Endodermal cell (in vitro differentiated cells): ENCODE results near the gene DRICH1. TPM values are rescaled to one million over a fixed set of nuclear protein-coding genes. Genes with fewer than 3 reads are reported as not detected.
"Not testable (repeated sequence)": the region's sequence is repeated elsewhere in the genome, so short reads cannot be mapped to it uniquely, and the experiment has no call there.

Experiments
- DNase-seq: peaks from one replicate; pipeline ENCODE4 v3.0.0-alpha.2; 2017
- H3K27ac ChIP-seq: 2 replicates; pipeline ENCODE4 v1.5.1; 2013; ENCODE audit warnings: mild to moderate bottlenecking, low read depth, low read length, moderate library complexity
- H3K27me3 ChIP-seq: 2 replicates; pipeline ENCODE4 v1.6.1; 2013; ENCODE audit warnings: mild to moderate bottlenecking, low read length, moderate library complexity; ENCODE audit not compliant: insufficient read depth, control insufficient read depth, poor library complexity, severe bottlenecking
- H3K36me3 ChIP-seq: 2 replicates; pipeline ENCODE4 v1.7.0; 2013; ENCODE audit warnings: mild to moderate bottlenecking, low read length, moderate library complexity; ENCODE audit not compliant: control insufficient read depth, insufficient read depth
- H3K4me1 ChIP-seq: one replicate; pipeline ENCODE4 v1.7.0; 2013; ENCODE audit warnings: low read length; ENCODE audit not compliant: control insufficient read depth, insufficient read depth
- H3K4me3 ChIP-seq: 2 replicates; pipeline ENCODE4 v1.5.1; 2013; ENCODE audit warnings: mild to moderate bottlenecking, low read length, moderate library complexity
- H3K9ac ChIP-seq: 2 replicates; pipeline ENCODE4 v1.6.1; 2013; ENCODE audit warnings: mild to moderate bottlenecking, low read length, moderate library complexity; ENCODE audit not compliant: poor library complexity, severe bottlenecking; ENCODE audit errors: extremely low read depth
- H3K9me3 ChIP-seq: 2 replicates; pipeline ENCODE4 v1.6.1; 2013; ENCODE audit warnings: mild to moderate bottlenecking, low read length, moderate library complexity; ENCODE audit not compliant: control insufficient read depth
- H3K27ac Mint-ChIP-seq: 2 replicates; pipeline ENCODE4 v1.8.0; 2020; ENCODE audit warnings: mixed read lengths
- H3K27me3 Mint-ChIP-seq: 2 replicates; pipeline ENCODE4 v1.8.0; 2021; ENCODE audit warnings: mild to moderate bottlenecking, mixed read lengths; ENCODE audit not compliant: insufficient read depth
- H3K36me3 Mint-ChIP-seq: 2 replicates; pipeline ENCODE4 v1.8.0; 2020; ENCODE audit warnings: low read depth, mixed read lengths
- H3K4me1 Mint-ChIP-seq: 2 replicates; pipeline ENCODE4 v1.8.0; 2020; ENCODE audit warnings: mixed read lengths
- H3K4me3 Mint-ChIP-seq: 2 replicates; pipeline ENCODE4 v1.8.0; 2020; ENCODE audit warnings: mild to moderate bottlenecking, moderate library complexity, mixed read lengths
- H3K9me3 Mint-ChIP-seq: 2 replicates; pipeline ENCODE4 v1.8.0; 2020; ENCODE audit warnings: mild to moderate bottlenecking, mixed read lengths
- WGBS, 2 experiments: methylation state at CpG; one replicate each; pipeline versions ENCODE4 v1.1.5 to v1.1.7; 2013; ENCODE audit warnings: missing lambda C conversion rate in 2 of 2, mixed read lengths in 1 of 2; ENCODE audit not compliant: insufficient coverage in 1 of 2, insufficient read length in 1 of 2; 5-methylcytosine and 5-hydroxymethylcytosine counted together
- total RNA-seq, 2 donors: library from RNA; stranded (reverse); fragmentation: NEBNext Ultra II Directional in 1 of 2; extraction: Animal tissue kit (Norgen Biotek cat#: 25700) in 1 of 2; gene quantifications; 2 replicates in 1 of 2; 3 replicates in 1 of 2; pipeline ENCODE4 v1.2.1, GENCODE V29; 2021
- TF ChIP-seq, protein P1 (sequence below): fragments of 200-600 bp; sonication (generic); conservative IDR thresholded peaks from 2 replicates; pipeline ENCODE4 v1.5.0; 2021; ENCODE audit warnings: antibody characterized with exemption, mild to moderate bottlenecking

The DRICH1 gene
- total RNA-seq, 2 donors from 2014 or later = 0.24 TPM; not detected in 1

DNA sequence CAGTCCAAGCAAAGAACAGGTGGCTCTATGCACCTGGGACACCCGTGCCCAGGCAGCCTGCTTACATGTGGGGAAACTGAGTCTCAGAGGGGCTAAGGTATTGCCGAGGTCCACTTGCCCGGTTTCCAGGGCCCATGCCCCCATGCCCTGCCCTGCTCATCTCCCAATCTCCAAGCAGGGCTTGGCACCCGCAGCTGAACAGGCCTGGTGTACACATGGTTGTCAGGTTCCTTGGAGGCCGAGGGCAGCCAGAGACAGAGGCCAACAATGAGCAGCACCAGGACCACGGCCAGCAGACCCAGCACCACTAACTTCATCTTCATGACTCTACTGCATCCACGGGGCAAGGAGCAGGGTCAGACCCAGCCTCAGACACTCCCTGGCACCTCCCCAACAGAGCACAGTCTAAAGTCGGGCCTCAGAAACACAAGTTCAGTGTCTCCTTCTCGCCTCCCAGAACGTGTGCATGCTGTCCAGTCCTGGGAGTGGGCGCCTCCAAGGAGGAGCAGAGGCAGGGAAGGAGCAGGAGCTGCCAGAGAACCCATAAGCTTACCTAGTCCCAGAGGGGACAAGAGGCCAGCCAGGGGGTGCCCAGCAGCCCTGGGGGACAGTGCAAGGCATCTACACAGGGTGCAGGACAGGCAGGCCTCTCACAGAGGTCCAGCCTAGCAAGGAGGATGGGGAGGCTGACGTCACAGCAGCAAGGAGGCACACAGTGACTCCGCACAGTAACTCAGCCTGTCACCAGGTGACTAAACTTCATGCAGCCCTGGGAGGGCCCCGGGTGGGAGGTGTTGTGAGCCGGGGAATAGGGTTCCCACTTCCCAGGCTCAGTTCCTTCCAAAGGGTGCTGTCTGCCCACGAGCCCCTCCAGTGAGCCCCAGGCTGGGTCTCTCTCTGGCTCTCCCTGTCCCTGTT, 38.5 kb upstream of the DRICH1 start:
- H3K27me3 ChIP-seq = no peaks in the 10 kb centered on the region
- 94 to 97% methylated on average over 10 to 16 of the region's 16 CpGs for WGBS, 2 experiments
- peaks cover 19% of the 10 kb centered on the region for H3K36me3 Mint-ChIP-seq
- H3K27ac Mint-ChIP-seq = no peak overlapping the region
- H3K27me3 Mint-ChIP-seq = no peaks in the 10 kb centered on the region
- no peak overlapping the region for H3K27ac ChIP-seq
- peaks cover 12% of the 10 kb centered on the region for H3K4me1 ChIP-seq
- H3K9me3 Mint-ChIP-seq = peaks cover 12% of the 10 kb centered on the region
- H3K4me3 Mint-ChIP-seq = no peak overlapping the region
- H3K9ac ChIP-seq = no peak overlapping the region
- H3K36me3 ChIP-seq = no peaks in the 10 kb centered on the region
- DNase-seq = no peak
- H3K4me1 Mint-ChIP-seq = peaks cover 19% of the 10 kb centered on the region
- H3K9me3 ChIP-seq = no peaks in the 10 kb centered on the region
- no peak overlapping the region for H3K4me3 ChIP-seq
- TF ChIP-seq, protein P1, sequence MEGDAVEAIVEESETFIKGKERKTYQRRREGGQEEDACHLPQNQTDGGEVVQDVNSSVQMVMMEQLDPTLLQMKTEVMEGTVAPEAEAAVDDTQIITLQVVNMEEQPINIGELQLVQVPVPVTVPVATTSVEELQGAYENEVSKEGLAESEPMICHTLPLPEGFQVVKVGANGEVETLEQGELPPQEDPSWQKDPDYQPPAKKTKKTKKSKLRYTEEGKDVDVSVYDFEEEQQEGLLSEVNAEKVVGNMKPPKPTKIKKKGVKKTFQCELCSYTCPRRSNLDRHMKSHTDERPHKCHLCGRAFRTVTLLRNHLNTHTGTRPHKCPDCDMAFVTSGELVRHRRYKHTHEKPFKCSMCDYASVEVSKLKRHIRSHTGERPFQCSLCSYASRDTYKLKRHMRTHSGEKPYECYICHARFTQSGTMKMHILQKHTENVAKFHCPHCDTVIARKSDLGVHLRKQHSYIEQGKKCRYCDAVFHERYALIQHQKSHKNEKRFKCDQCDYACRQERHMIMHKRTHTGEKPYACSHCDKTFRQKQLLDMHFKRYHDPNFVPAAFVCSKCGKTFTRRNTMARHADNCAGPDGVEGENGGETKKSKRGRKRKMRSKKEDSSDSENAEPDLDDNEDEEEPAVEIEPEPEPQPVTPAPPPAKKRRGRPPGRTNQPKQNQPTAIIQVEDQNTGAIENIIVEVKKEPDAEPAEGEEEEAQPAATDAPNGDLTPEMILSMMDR = no peak

DNA sequence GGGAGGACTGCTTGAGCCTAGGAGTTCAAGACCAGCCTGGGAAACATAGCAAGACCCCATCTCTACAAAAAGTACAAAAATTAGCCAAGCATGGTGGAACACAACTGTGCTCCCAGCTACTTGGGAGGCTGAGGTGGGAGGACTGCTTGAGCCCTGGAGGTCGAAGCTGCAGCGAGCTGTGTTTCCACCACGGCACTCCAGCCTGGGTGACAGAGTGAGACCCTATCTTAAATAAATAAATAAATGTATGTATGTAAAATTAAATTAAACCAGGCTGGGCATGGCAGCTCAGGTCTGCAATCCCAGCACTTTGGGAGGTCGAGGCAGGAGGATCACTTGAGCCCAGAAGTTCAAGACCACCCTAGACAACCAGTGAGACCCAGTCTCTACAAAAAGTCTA, 28.3 kb upstream of the DRICH1 start:
- not testable (repeated sequence) for H3K27ac ChIP-seq, DNase-seq, H3K27me3 ChIP-seq, H3K4me1 ChIP-seq, H3K4me1 Mint-ChIP-seq, H3K27me3 Mint-ChIP-seq, H3K27ac Mint-ChIP-seq, H3K4me3 ChIP-seq, H3K9ac ChIP-seq, H3K4me3 Mint-ChIP-seq
- H3K9me3 Mint-ChIP-seq = peaks cover 42% of the 10 kb centered on the region
- 83 to 97% methylated on average over 1 to 3 of the region's 4 CpGs for WGBS, 2 experiments
- Histone ChIP-seq H3K36me3 (peaks cover 16% of the 10 kb centered on the region), H3K9me3 (peaks cover 22% of the 10 kb centered on the region)
- peaks cover 74% of the 10 kb centered on the region for H3K36me3 Mint-ChIP-seq

DNA sequence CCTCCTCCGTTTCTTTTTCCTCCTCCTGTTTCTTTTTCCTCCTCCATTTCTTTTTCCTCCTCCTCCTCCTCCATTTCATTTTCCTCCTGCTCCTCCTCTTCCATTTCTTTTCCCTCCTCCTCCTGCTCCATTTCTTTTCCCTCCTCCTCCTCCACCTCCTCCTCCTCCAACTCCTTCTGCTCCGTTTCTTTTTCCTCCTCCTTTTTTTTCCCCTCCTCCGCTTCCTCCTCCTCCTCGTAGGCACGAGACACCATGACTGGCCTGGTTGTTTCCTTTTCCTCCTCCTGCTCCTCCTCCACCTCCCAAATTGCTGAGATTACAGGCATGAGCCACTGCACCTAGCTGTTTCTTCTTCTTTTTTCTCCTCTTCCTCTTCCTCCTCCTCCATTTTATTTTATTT, 25.6 kb upstream of the DRICH1 start:
- Mint-ChIP-seq H3K36me3 (peaks cover 55% of the 10 kb centered on the region), H3K4me3 (no peak overlapping the region), H3K4me1 (no peaks in the 10 kb centered on the region), H3K27me3 (no peaks in the 10 kb centered on the region), H3K27ac (no peak overlapping the region), H3K9me3 (peaks cover 18% of the 10 kb centered on the region)
- Histone ChIP-seq H3K27ac (no peak overlapping the region), H3K9ac (no peak overlapping the region), H3K4me3 (no peak overlapping the region), H3K27me3 (no peaks in the 10 kb centered on the region), H3K36me3 (peaks cover 16% of the 10 kb centered on the region), H3K9me3 (peaks cover 12% of the 10 kb centered on the region), H3K4me1 (no peaks in the 10 kb centered on the region)
- WGBS, 2 experiments = 87 to 100% methylated on average over 2 to 5 of the region's 5 CpGs
- no peak for DNase-seq
- TF ChIP-seq, protein P1 = no peak
